ENCODE data around the gene IL17D. TPM values are rescaled to one million over a fixed set of nuclear protein-coding genes. Genes with fewer than 3 reads are reported as not detected.

IL17D gene
- total and polyA plus RNA-seq, 2 experiments from 2014 or later: 0.51 to 0.54 TPM

GRCh38 chr13:20721058-20721453 is 17.6 kb downstream of the IL17D start:
- Histone ChIP-seq H3K9me3 (ENCODE audit: low read depth) (no peaks in the 10 kb centered on the region), H3F3A (ENCODE audit: insufficient read depth) (peaks cover 6% of the 10 kb centered on the region; the same call in 1 of the 2 replicates), H3K4me1 (ENCODE audit: insufficient read depth) (no peaks in the 10 kb centered on the region), H3K9ac (no peak overlapping the region), H3K27me3 (replicated peaks; ENCODE audit: insufficient read depth) (peaks cover 6% of the 10 kb centered on the region; the same call in 1 of the 2 replicates), H3K9me2 (ENCODE audit: insufficient read depth) (no peaks in the 10 kb centered on the region), H3K4me2 (ENCODE audit: unreplicated experiment) (no peak overlapping the region), H3K27ac (no peak overlapping the region), H2AFZ (no peak overlapping the region), H3K36me3 (ENCODE audit: low read depth) (no peaks in the 10 kb centered on the region), H3K79me2 (ENCODE audit: insufficient read depth) (no peaks in the 10 kb centered on the region), H4K20me1 (ENCODE audit: insufficient read depth) (no peaks in the 10 kb centered on the region), H3K4me3 (no peak overlapping the region)
- in situ Hi-C loops (cut with MboI): no loop called here
- DNase-seq: no peak
- TF ChIP-seq EZH2 (IDR thresholded peaks at IDR 0.05; ENCODE audit: insufficient read depth, poor library complexity, severe bottlenecking) (no peak), EZH2phosphoT487 (IDR thresholded peaks at IDR 0.05; ENCODE audit: insufficient read depth, low read depth) (no peak)
- WGBS, 2 experiments (ENCODE audit: low coverage in 1 of 2, low lambda C conversion rate in 2 of 2, missing lambda C conversion rate in 2 of 2): 79 to 81% methylated on average over 15 to 16 of the region's 16 CpGs

GRCh38 chr13:20721454-20722357 is 18.2 kb downstream of the IL17D start:
- Histone ChIP-seq H3K4me1 (ENCODE audit: insufficient read depth) (no peaks in the 10 kb centered on the region), H3K27ac (no peak overlapping the region), H3K9ac (peak overlapping the region; percentile 15; the same call in 1 of the 2 replicates), H3K27me3 (replicated peaks; ENCODE audit: insufficient read depth) (peaks cover 6% of the 10 kb centered on the region; the same call in 1 of the 2 replicates), H3K79me2 (ENCODE audit: insufficient read depth) (no peaks in the 10 kb centered on the region), H3K9me2 (ENCODE audit: insufficient read depth) (no peaks in the 10 kb centered on the region), H4K20me1 (ENCODE audit: insufficient read depth) (no peaks in the 10 kb centered on the region), H3K4me3 (peak overlapping the region; percentile 50), H3K36me3 (ENCODE audit: low read depth) (no peaks in the 10 kb centered on the region), H3K9me3 (ENCODE audit: low read depth) (no peaks in the 10 kb centered on the region), H3K4me2 (ENCODE audit: unreplicated experiment) (peak overlapping the region; percentile 67), H2AFZ (peak overlapping the region; percentile 51), H3F3A (ENCODE audit: insufficient read depth) (peaks cover 6% of the 10 kb centered on the region; the same call in 1 of the 2 replicates)
- TF ChIP-seq EZH2 (IDR thresholded peaks at IDR 0.05; ENCODE audit: insufficient read depth, poor library complexity, severe bottlenecking) (no peak), EZH2phosphoT487 (IDR thresholded peaks at IDR 0.05; ENCODE audit: insufficient read depth, low read depth) (no peak)
- in situ Hi-C loops (cut with MboI): no loop called here
- DNase-seq: peak; percentile 68
- WGBS, 2 experiments (ENCODE audit: low coverage in 1 of 2, low lambda C conversion rate in 2 of 2, missing lambda C conversion rate in 2 of 2): 28 to 30% methylated on average over 79 to 81 of the region's 81 CpGs

- in situ Hi-C loops (cut with MboI): no loop called here
- H3K4me2 ChIP-seq (ENCODE audit: unreplicated experiment): no peak overlapping the region
Measured at GRCh38 chr13:20727856-20728255, 24.4 kb downstream of the IL17D start.

GRCh38 chr13:20728579-20729311 is 25.2 kb downstream of the IL17D start:
- Histone ChIP-seq H3K79me2 (ENCODE audit: insufficient read depth) (no peaks in the 10 kb centered on the region), H4K20me1 (ENCODE audit: insufficient read depth) (no peaks in the 10 kb centered on the region), H3K4me2 (ENCODE audit: unreplicated experiment) (no peak overlapping the region), H3K9me2 (ENCODE audit: insufficient read depth) (no peaks in the 10 kb centered on the region), H3K4me1 (ENCODE audit: insufficient read depth) (0 out of 2 replicates have a peak, but pooled peaks cover 3% of the 10 kb centered on the region), H3K9me3 (ENCODE audit: low read depth) (no peaks in the 10 kb centered on the region), H3K36me3 (ENCODE audit: low read depth) (no peaks in the 10 kb centered on the region; the same call in 1 of the 2 replicates), H3F3A (ENCODE audit: insufficient read depth) (no peaks in the 10 kb centered on the region), H2AFZ (no peak overlapping the region), H3K9ac (no peak overlapping the region), H3K4me3 (no peak overlapping the region), H3K27ac (no peak overlapping the region), H3K27me3 (replicated peaks; ENCODE audit: insufficient read depth) (no peaks in the 10 kb centered on the region)
- 39 to 41% methylated on average over 14 of the region's 14 CpGs for WGBS, 2 experiments (ENCODE audit: low coverage in 1 of 2, low lambda C conversion rate in 2 of 2, missing lambda C conversion rate in 2 of 2)
- TF ChIP-seq EZH2 (IDR thresholded peaks at IDR 0.05; ENCODE audit: insufficient read depth, poor library complexity, severe bottlenecking) (no peak), EZH2phosphoT487 (IDR thresholded peaks at IDR 0.05; ENCODE audit: insufficient read depth, low read depth) (no peak)
- in situ Hi-C loops (cut with MboI): no loop called here
- peak; percentile 23 for DNase-seq

More at GRCh38 chr13:20727856-20728255, 24.4 kb downstream of the IL17D start:
- H3K9me3 ChIP-seq (ENCODE audit: low read depth): no peaks in the 10 kb centered on the region
- H3K79me2 ChIP-seq (ENCODE audit: insufficient read depth): no peaks in the 10 kb centered on the region
- no peak overlapping the region for H2AFZ ChIP-seq
- TF ChIP-seq EZH2phosphoT487 (IDR thresholded peaks at IDR 0.05; ENCODE audit: insufficient read depth, low read depth): no peak
- TF ChIP-seq EZH2 (IDR thresholded peaks at IDR 0.05; ENCODE audit: insufficient read depth, poor library complexity, severe bottlenecking): no peak
- DNase-seq: no peak
- 75 to 82% methylated on average over 6 of the region's 6 CpGs for WGBS, 2 experiments (ENCODE audit: low coverage in 1 of 2, low lambda C conversion rate in 2 of 2, missing lambda C conversion rate in 2 of 2)
- 0 out of 2 replicates have a peak, but pooled peaks cover under 1% of the 10 kb centered on the region for H3F3A ChIP-seq (ENCODE audit: insufficient read depth)
- 0 out of 2 replicates have a peak, but pooled peaks cover 3% of the 10 kb centered on the region for H3K4me1 ChIP-seq (ENCODE audit: insufficient read depth)
- no peaks in the 10 kb centered on the region for H3K27me3 ChIP-seq (replicated peaks; ENCODE audit: insufficient read depth)
- no peaks in the 10 kb centered on the region for H3K9me2 ChIP-seq (ENCODE audit: insufficient read depth)
- H4K20me1 ChIP-seq (ENCODE audit: insufficient read depth): no peaks in the 10 kb centered on the region
- no peak overlapping the region for H3K27ac ChIP-seq
- H3K36me3 ChIP-seq (ENCODE audit: low read depth): no peaks in the 10 kb centered on the region; the same call in 1 of the 2 replicates
- no peak overlapping the region for H3K4me3 ChIP-seq
- no peak overlapping the region for H3K9ac ChIP-seq

Measured in GM23248 (cell line).